ENCODE data around the gene UGT1A10. TPM values are rescaled to one million over a fixed set of nuclear protein-coding genes. Genes with fewer than 3 reads are reported as not detected.

UGT1A10 gene
- total and polyA plus RNA-seq, 2 of the 13 experiments (the other 11 are each of a cell fraction or from before 2014, with no cell fraction given), result not detected

DNA sequence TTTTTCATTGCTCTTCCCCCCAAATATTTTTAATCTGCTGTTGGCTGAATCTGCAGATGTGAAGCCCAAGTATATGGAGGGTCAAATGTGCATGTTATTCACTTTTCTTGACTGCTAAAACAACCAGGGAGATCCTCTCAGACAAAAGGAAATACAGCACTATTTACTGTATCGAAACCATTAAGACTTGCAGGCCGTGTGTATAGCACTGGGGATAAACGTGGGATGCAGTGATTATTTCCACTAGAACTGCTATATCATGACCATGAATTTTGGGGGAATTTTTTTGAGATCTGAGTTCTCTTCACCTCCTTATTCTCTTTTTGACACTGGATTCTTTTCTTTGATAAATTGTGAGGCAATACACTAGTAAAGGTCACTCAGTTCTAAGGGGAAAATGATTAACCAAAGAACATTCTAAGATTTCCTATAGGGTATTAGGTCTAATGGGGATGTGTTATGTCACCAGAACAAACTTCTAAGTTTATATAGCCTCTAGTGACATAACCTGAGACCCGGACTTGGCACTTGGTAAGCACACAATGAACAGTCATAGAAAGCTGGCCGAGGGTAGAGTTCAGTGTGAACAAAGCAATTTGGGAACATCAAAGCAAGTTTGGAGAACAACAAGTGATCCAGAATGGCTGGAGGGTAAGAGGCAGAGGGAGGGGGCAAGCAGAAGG, 109.0 kb downstream of the UGT1A10 start (continued):
- TF ChIP-seq, protein P1, sequence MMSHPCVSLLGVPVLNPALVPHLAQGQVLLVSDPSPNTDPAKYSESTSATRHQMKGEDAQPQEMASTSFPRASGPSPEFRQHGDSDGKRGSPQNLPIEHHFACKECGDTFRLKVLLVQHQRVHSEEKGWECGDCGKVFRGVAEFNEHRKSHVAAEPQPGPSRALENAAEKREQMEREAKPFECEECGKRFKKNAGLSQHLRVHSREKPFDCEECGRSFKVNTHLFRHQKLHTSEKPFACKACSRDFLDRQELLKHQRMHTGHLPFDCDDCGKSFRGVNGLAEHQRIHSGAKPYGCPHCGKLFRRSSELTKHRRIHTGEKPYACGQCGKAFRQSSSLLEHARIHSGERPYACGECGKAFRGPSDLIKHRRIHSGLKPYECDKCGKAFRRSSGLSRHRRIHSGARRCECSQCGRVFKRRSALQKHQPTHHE (CRISPR knock-in tag; IDR thresholded peaks at IDR 0.05; ENCODE audit: borderline replicate concordance), result peak; percentile 67; the same call in 1 of the 2 replicates
- TF ChIP-seq NR2F6 (IDR thresholded peaks at IDR 0.05), result peak; percentile 100
- TF ChIP-seq NR2F6 (CRISPR knock-in tag; IDR thresholded peaks at IDR 0.05), result peak; percentile 99
- TF ChIP-seq, protein P2, sequence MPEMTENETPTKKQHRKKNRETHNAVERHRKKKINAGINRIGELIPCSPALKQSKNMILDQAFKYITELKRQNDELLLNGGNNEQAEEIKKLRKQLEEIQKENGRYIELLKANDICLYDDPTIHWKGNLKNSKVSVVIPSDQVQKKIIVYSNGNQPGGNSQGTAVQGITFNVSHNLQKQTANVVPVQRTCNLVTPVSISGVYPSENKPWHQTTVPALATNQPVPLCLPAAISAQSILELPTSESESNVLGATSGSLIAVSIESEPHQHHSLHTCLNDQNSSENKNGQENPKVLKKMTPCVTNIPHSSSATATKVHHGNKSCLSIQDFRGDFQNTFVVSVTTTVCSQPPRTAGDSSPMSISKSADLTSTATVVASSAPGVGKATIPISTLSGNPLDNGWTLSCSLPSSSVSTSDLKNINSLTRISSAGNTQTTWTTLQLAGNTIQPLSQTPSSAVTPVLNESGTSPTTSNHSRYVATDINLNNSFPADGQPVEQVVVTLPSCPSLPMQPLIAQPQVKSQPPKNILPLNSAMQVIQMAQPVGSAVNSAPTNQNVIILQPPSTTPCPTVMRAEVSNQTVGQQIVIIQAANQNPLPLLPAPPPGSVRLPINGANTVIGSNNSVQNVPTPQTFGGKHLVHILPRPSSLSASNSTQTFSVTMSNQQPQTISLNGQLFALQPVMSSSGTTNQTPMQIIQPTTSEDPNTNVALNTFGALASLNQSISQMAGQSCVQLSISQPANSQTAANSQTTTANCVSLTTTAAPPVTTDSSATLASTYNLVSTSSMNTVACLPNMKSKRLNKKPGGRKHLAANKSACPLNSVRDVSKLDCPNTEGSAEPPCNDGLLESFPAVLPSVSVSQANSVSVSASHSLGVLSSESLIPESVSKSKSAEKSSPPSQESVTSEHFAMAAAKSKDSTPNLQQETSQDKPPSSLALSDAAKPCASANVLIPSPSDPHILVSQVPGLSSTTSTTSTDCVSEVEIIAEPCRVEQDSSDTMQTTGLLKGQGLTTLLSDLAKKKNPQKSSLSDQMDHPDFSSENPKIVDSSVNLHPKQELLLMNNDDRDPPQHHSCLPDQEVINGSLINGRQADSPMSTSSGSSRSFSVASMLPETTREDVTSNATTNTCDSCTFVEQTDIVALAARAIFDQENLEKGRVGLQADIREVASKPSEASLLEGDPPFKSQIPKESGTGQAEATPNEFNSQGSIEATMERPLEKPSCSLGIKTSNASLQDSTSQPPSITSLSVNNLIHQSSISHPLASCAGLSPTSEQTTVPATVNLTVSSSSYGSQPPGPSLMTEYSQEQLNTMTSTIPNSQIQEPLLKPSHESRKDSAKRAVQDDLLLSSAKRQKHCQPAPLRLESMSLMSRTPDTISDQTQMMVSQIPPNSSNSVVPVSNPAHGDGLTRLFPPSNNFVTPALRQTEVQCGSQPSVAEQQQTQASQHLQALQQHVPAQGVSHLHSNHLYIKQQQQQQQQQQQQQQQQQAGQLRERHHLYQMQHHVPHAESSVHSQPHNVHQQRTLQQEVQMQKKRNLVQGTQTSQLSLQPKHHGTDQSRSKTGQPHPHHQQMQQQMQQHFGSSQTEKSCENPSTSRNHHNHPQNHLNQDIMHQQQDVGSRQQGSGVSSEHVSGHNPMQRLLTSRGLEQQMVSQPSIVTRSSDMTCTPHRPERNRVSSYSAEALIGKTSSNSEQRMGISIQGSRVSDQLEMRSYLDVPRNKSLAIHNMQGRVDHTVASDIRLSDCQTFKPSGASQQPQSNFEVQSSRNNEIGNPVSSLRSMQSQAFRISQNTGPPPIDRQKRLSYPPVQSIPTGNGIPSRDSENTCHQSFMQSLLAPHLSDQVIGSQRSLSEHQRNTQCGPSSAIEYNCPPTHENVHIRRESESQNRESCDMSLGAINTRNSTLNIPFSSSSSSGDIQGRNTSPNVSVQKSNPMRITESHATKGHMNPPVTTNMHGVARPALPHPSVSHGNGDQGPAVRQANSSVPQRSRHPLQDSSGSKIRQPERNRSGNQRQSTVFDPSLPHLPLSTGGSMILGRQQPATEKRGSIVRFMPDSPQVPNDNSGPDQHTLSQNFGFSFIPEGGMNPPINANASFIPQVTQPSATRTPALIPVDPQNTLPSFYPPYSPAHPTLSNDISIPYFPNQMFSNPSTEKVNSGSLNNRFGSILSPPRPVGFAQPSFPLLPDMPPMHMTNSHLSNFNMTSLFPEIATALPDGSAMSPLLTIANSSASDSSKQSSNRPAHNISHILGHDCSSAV (CRISPR knock-in tag; IDR thresholded peaks at IDR 0.05; ENCODE audit: borderline replicate concordance), result no peak
- no peak for TF ChIP-seq ETV6 (CRISPR knock-in tag; conservative IDR thresholded peaks at IDR 0.05)
- TF ChIP-seq ZNF766 (CRISPR knock-in tag; IDR thresholded peaks at IDR 0.05; ENCODE audit: borderline replicate concordance), result no peak
- TF ChIP-seq KLF15 (CRISPR knock-in tag; IDR thresholded peaks at IDR 0.05; ENCODE audit: borderline replicate concordance), result no peak
- TF ChIP-seq, protein P3, sequence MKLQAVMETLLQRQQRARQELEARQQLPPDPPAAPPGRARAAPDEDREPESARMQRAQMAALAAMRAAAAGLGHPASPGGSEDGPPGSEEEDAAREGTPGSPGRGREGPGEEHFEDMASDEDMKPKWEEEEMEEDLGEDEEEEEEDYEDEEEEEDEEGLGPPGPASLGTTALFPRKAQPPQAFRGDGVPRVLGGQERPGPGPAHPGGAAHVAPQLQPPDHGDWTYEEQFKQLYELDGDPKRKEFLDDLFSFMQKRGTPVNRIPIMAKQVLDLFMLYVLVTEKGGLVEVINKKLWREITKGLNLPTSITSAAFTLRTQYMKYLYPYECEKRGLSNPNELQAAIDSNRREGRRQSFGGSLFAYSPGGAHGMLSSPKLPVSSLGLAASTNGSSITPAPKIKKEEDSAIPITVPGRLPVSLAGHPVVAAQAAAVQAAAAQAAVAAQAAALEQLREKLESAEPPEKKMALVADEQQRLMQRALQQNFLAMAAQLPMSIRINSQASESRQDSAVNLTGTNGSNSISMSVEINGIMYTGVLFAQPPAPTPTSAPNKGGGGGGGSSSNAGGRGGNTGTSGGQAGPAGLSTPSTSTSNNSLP (IDR thresholded peaks at IDR 0.05; ENCODE audit: low read depth, low read length), result peak; percentile 95
- TF ChIP-seq ZNF616 (CRISPR knock-in tag; IDR thresholded peaks at IDR 0.05; ENCODE audit: low read depth), result no peak
- TF ChIP-seq POGZ (CRISPR knock-in tag; IDR thresholded peaks at IDR 0.05), result peak; percentile 77
- peak; percentile 47; the same call in 1 of the 2 replicates for TF ChIP-seq HOXA3 (CRISPR knock-in tag; IDR thresholded peaks at IDR 0.05)
- TF ChIP-seq NR2F2 (IDR thresholded peaks at IDR 0.05; ENCODE audit: borderline replicate concordance, low read depth), result peak; percentile 100
- TF ChIP-seq NFE2L1 (CRISPR knock-in tag; IDR thresholded peaks at IDR 0.05; ENCODE audit: borderline replicate concordance), result no peak
